Calu3 (cell line): ENCODE data around the gene MRPS24. TPM values are rescaled to one million over a fixed set of nuclear protein-coding genes. Genes with fewer than 3 reads are reported as not detected.

ENCODE experiments used
- BruUV-seq: library from RNA; stranded (reverse); fragments of 400-500 nt; replicated peaks from 2 replicates; lab custom pipeline; 2021; lab: Mats Ljungman, UMichigan
- CTCF ChIA-PET: fragments of 300-600 bp; sonication (Branson Sonifier 250); formaldehyde crosslinking; loops from one replicate; lab custom pipeline; 2022; ENCODE audit warnings: antibody characterized with exemption; lab: Charles Lee
- DNase-seq: peaks from one replicate; pipeline ENCODE4 v3.0.0; 2022
- H3K27ac Mint-ChIP-seq: one replicate; pipeline ENCODE4 v1.8.0; 2022; ENCODE audit warnings: mixed read lengths; ENCODE audit not compliant: unreplicated experiment
- H3K27me3 Mint-ChIP-seq: one replicate; pipeline ENCODE4 v1.8.0; 2022; ENCODE audit warnings: mixed read lengths; ENCODE audit not compliant: unreplicated experiment
- H3K36me3 Mint-ChIP-seq: one replicate; pipeline ENCODE4 v1.8.0; 2022; ENCODE audit warnings: mild to moderate bottlenecking, moderate library complexity, mixed read lengths; ENCODE audit not compliant: insufficient read depth, unreplicated experiment
- H3K4me1 Mint-ChIP-seq: one replicate; pipeline ENCODE4 v1.8.0; 2022; ENCODE audit warnings: mild to moderate bottlenecking, low read depth, mixed read lengths; ENCODE audit not compliant: unreplicated experiment
- H3K4me3 Mint-ChIP-seq: one replicate; pipeline ENCODE4 v1.8.0; 2022; ENCODE audit warnings: mild to moderate bottlenecking, low read depth, moderate library complexity, mixed read lengths; ENCODE audit not compliant: unreplicated experiment
- H3K9me3 Mint-ChIP-seq: one replicate; pipeline ENCODE4 v1.8.0; 2022; ENCODE audit warnings: low read depth, mixed read lengths; ENCODE audit not compliant: unreplicated experiment
- CTCF ChIP-seq: fragments of 200-600 bp; IDR thresholded peaks from one replicate; pipeline ENCODE4 v1.8.0; 2022; ENCODE audit warnings: antibody characterized with exemption; ENCODE audit not compliant: unreplicated experiment
- intact Hi-C: fragments of 100-400 bp; cut with micrococcal nuclease; formaldehyde crosslinking; loops from one replicate; pipeline ENCODE4 v1.10.0; 2022; ENCODE audit not compliant: unreplicated experiment
- total RNA-seq: library from RNA; stranded (reverse); gene quantifications from 2 replicates; pipeline ENCODE4 v1.2.3, GENCODE V29; 2022

Gene MRPS24
- total RNA-seq, 1 experiment from 2014 or later = 182 TPM

- CTCF ChIA-PET = no interaction called here
These were observed 13.0 kb downstream of the MRPS24 start for GRCh38 chr7:43856316-43856715.

GRCh38 chr7:43855176-43855575 is 14.1 kb downstream of the MRPS24 start:
- Mint-ChIP-seq H3K4me1 (no peaks in the 10 kb centered on the region), H3K4me3 (no peak overlapping the region), H3K27me3 (peaks cover 14% of the 10 kb centered on the region), H3K36me3 (no peaks in the 10 kb centered on the region), H3K9me3 (peaks cover 3% of the 10 kb centered on the region), H3K27ac (no peak overlapping the region)
- no peak for TF ChIP-seq CTCF
- intact Hi-C loops = no loop called here
- CTCF ChIA-PET = interaction anchor here (0.7 kb wide), 1 partner anchor 412 kb away, joined by 5 read pairs; no protein-coding TSS in a partner anchor
- no TSS peak for BruUV-seq
- no peak for DNase-seq

More at GRCh38 chr7:43856316-43856715, 13.0 kb downstream of the MRPS24 start:
- no peak for DNase-seq
- no peak overlapping the region for H3K4me3 Mint-ChIP-seq
- H3K36me3 Mint-ChIP-seq = no peaks in the 10 kb centered on the region
- TF ChIP-seq CTCF = no peak
- BruUV-seq = no TSS peak
- no peak overlapping the region for H3K27ac Mint-ChIP-seq
- H3K27me3 Mint-ChIP-seq = peaks cover 24% of the 10 kb centered on the region
- no peaks in the 10 kb centered on the region for H3K4me1 Mint-ChIP-seq
- intact Hi-C loops = no loop called here
- H3K9me3 Mint-ChIP-seq = peaks cover 3% of the 10 kb centered on the region

GRCh38 chr7:43851805-43852204 is 17.5 kb downstream of the MRPS24 start:
- Mint-ChIP-seq H3K36me3 (no peaks in the 10 kb centered on the region), H3K9me3 (no peaks in the 10 kb centered on the region), H3K27me3 (no peaks in the 10 kb centered on the region), H3K4me3 (no peak overlapping the region), H3K27ac (no peak overlapping the region), H3K4me1 (no peaks in the 10 kb centered on the region)
- no peak for DNase-seq
- no peak for TF ChIP-seq CTCF
- intact Hi-C loops = no loop called here
- CTCF ChIA-PET = no interaction called here
- BruUV-seq = no TSS peak

GRCh38 chr7:43850348-43851116 is 18.8 kb downstream of the MRPS24 start:
- no peak overlapping the region for H3K4me3 Mint-ChIP-seq
- no peak overlapping the region for H3K27ac Mint-ChIP-seq
- intact Hi-C loops = no loop called here
- CTCF ChIA-PET = no interaction called here
- BruUV-seq = no TSS peak
- H3K4me1 Mint-ChIP-seq = no peaks in the 10 kb centered on the region
- no peak for TF ChIP-seq CTCF
- DNase-seq = no peak
- H3K36me3 Mint-ChIP-seq = no peaks in the 10 kb centered on the region
- no peaks in the 10 kb centered on the region for H3K27me3 Mint-ChIP-seq
- H3K9me3 Mint-ChIP-seq = no peaks in the 10 kb centered on the region
